ENCODE data around the gene INF2. TPM values are rescaled to one million over a fixed set of nuclear protein-coding genes. Genes with fewer than 3 reads are reported as not detected.

Gene INF2
- total RNA-seq: 100 to 1,000 TPM; 187 to 510 (median 205) TPM

DNA sequence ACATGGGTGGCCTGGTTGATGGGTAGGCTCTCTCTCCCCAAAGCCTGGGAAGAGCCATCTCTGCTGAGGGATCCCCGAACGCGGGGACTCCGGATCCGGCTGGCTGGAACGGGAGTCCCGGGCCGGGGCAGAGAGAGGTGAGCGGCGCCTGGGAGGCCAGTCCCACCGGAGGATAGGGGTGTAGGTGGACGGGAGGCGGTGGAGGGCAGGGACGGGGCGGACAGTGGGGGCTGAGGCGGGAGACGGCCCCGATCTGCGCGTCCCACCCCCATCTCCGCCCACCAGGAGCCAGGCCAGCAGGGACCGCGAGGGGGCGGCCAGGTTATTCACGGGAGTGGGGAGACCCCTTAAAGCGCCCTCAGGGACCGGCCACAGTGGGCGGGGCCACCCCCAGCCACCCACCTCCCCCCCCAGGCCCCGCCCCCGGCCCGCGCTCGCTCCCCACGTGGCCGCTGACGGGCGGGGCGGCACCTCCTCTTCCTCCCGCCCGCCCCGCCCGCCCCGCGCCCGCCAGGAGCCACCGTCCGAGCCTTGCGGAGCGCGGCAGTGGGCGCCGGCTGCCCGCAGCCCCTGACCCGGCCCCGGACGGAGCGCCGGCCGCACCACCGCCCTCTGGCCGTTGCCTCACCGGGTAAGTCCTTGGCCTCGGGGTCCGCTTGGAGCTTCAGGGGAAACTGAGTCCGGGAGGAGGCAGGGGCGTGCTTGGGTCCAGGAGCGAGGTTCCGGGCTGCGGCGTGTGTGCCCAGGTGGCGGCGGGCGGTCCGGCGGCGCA, at the start of gene INF2:
INF2 (plus strand) TSS at position 510 of the 772 bp plus-strand sequence. CDS start 11,748 bp downstream, outside the sequence.
- peak within 1 kb of the TSS; percentile 85 to 92 (median 89) for H3K4me3 ChIP-seq
- in situ Hi-C loops (cut with MboI; ENCODE audit: low pct_ligation_motif_present in 1 of 4, low pct_unique_long_range_greater_than_20kb in 1 of 4, low sequenced_read_pairs in 3 of 4): no loop called here
- H3K9me3 ChIP-seq: no peaks in the 10 kb centered on the region
- intact Hi-C loops (cut with DNase I; ENCODE audit: low total_unique reads): no loop called here
- DNase-seq: peak; percentile 80
- H3K36me3 ChIP-seq: no peaks in the 10 kb centered on the region
- H3K27me3 ChIP-seq: no peaks in the 10 kb centered on the region
- peak in 2 of 3 donors; percentile 51 to 71 for TF ChIP-seq POLR2AphosphoS5 (IDR thresholded peaks at IDR 0.05)
- no peak for TF ChIP-seq EP300 (IDR thresholded peaks at IDR 0.05; ENCODE audit: low read depth)
- peak in 1 of 5 experiments; percentile 3 for TF ChIP-seq CTCF (IDR thresholded peaks at IDR 0.05)
- peak; percentile 46 for TF ChIP-seq POLR2A (IDR thresholded peaks at IDR 0.05)
- peak within 1 kb of the TSS; percentile 94 to 95 (median 94) for H3K27ac ChIP-seq
- peaks cover 29 to 67% (median 58%) of the 10 kb centered on the region in 4 donors for H3K4me1 ChIP-seq
- WGBS, 2 donors (ENCODE audit: low coverage in 1 of 2): 3% methylated on average over 8 of the region's 76 CpGs; no CpG with 5 or more reads in 1 of the 2 donors

GRCh38 chr14:104639885-104640548, 49.4 kb upstream of the INF2 start:
- Histone ChIP-seq H3K36me3 (no peaks in the 10 kb centered on the region), H3K27me3 (peaks cover 45% of the 10 kb centered on the region), H3K9me3 (no peaks in the 10 kb centered on the region), H3K4me3 (no peak overlapping the region), H3K27ac (no peak overlapping the region), H3K4me1 (peaks cover 0 to 3% (median 0%) of the 10 kb centered on the region in 4 donors)
- WGBS, 2 donors (ENCODE audit: low coverage in 1 of 2): 3% methylated on average over 15 of the region's 24 CpGs; no CpG with 5 or more reads in 1 of the 2 donors
- TF ChIP-seq POLR2A (IDR thresholded peaks at IDR 0.05) (no peak), CTCF (IDR thresholded peaks at IDR 0.05) (peak; percentile 79 to 89 (median 87)), EP300 (IDR thresholded peaks at IDR 0.05; ENCODE audit: low read depth) (no peak)
- in situ Hi-C loops (cut with MboI; ENCODE audit: low pct_ligation_motif_present in 1 of 4, low pct_unique_long_range_greater_than_20kb in 1 of 4, low sequenced_read_pairs in 3 of 4): loop anchor here in 1 of 4 donors (10.0 kb wide), 1 partner anchor 75 kb away; no protein-coding TSS in a partner anchor
- DNase-seq: peak; percentile 66
- intact Hi-C loops (cut with DNase I; ENCODE audit: low total_unique reads): loop anchor here (5.0 kb wide), 1 partner anchor 503 kb away; the partner anchor contains the start of gene KIF26A

- peaks cover 40% of the 10 kb centered on the region for H3K27me3 ChIP-seq
- no peaks in the 10 kb centered on the region for H3K36me3 ChIP-seq
- DNase-seq: no peak
- no peak overlapping the region for H3K4me3 ChIP-seq
- no peak for TF ChIP-seq POLR2A (IDR thresholded peaks at IDR 0.05)
- TF ChIP-seq CTCF (IDR thresholded peaks at IDR 0.05): no peak
- TF ChIP-seq EP300 (IDR thresholded peaks at IDR 0.05; ENCODE audit: low read depth): no peak
- no peak for TF ChIP-seq POLR2AphosphoS5 (IDR thresholded peaks at IDR 0.05)
- H3K9me3 ChIP-seq: no peaks in the 10 kb centered on the region
- 77% methylated on average over 10 of the region's 10 CpGs; no CpG with 5 or more reads in 1 of the 2 donors for WGBS, 2 donors (ENCODE audit: low coverage in 1 of 2)
- in situ Hi-C loops (cut with MboI; ENCODE audit: low pct_ligation_motif_present in 1 of 4, low pct_unique_long_range_greater_than_20kb in 1 of 4, low sequenced_read_pairs in 3 of 4) (loop anchor here in 1 of 4 donors (10.0 kb wide), 1 partner anchor 74 kb away; no protein-coding TSS in a partner anchor), intact Hi-C loops (cut with DNase I; ENCODE audit: low total_unique reads) (loop anchor here (5.0 kb wide), 1 partner anchor 503 kb away; the partner anchor contains the start of gene KIF26A)
- no peak overlapping the region for H3K27ac ChIP-seq
- peaks cover 0 to 3% (median 0%) of the 10 kb centered on the region in 4 donors for H3K4me1 ChIP-seq
Observed at GRCh38 chr14:104640681-104641080, 48.7 kb upstream of the INF2 start.

All from transverse colon (tissue), 4 donors.